Measurements from ENCODE around the gene TAC4.

The TAC4 gene

GRCh38 chr17:49809056-49809455 is 38.8 kb downstream of the TAC4 start:
- no peak for DNase-seq (ENCODE audit: low read depth)

- no peak for DNase-seq (ENCODE audit: low read depth)
Observed at GRCh38 chr17:49798738-49799137, 49.1 kb downstream of the TAC4 start.

DNA sequence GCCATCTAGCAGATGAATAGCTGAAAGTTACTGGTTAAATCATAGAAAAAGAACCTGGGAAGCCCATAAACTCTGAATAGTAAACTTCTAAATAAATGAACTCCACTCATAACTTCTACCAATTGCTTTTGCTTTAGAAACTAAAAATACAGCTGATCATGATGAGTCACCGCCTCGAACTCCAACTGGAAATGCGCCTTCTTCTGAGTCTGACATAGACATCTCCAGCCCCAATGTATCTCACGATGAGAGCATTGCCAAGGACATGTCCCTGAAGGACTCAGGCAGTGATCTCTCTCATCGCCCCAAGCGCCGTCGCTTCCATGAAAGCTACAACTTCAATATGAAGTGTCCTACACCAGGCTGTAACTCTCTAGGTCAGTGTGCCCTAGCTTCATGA is 49.7 kb downstream of the TAC4 start:
- peak; percentile 43 for DNase-seq (ENCODE audit: low read depth)

GRCh38 chr17:49795372-49795771 is 52.5 kb downstream of the TAC4 start:
- no peak for DNase-seq (ENCODE audit: low read depth)

GRCh38 chr17:49793309-49793708 is 54.6 kb downstream of the TAC4 start:
- DNase-seq (ENCODE audit: low read depth), result no peak

DNA sequence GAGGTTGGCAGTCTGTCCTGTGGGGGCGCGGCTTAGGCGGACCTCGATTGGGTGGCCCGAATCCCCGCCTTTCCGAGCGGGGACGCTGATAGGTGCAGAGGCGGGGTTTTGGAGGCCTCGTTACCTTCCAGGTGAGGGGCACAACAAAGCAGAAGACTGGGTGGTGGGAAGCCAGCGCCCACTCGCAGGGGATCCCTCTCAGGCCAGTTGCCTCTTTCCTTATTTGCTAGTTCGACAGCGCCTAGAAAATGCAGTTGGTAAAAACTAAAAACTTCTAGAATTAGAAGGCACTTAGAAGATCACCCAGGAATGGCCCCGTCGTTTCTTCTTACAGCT is 58.7 kb downstream of the TAC4 start:
- DNase-seq (ENCODE audit: low read depth), result no peak

DNA sequence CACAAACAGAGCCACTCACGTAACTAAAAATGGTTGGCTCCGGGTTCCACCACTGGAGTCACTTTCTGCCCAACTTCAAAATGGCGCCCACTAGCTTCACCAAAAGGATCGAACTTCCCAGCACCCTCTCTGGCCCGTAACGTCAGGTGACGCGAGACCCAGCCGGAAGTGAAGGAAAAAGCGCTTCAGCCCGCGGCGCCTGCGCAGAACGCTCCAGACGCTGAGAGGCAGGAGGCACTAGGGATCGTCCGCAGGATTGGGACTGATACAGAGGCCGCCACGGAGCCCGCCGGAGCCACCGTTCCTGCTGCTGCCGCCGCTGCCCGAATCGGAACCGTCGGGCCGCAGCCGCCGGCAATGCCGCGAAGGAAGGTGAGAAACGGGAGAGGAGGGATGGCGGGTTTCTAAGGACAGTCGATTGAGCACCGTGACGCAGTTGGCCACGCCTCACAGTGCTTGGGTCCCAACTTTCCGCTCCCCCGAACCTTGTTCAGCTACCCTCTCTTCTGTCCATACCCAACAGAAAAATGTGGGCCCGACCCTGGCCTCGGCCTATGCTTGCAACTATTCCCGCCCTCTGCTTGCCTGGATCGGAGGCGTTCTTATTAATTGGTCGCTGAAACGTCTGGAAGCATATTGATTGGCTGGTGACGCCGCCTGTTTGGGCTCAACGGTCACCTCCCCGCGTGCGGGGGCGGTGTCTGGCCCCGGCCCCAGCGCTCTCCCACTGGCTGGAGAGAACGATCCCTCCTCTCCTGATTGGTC is 59.2 kb downstream of the TAC4 start, which contains the start of gene KAT7:
KAT7 (plus strand) TSS at position 204 of the 765 bp plus-strand sequence; CDS start at position 358, 154 bp downstream.
- peak; percentile 100 for DNase-seq (ENCODE audit: low read depth)

All from EH (cell line).